NCI-H128 (cell line): ENCODE results near the gene HUNK.
"Not testable (repeated sequence)": the region's sequence is repeated elsewhere in the genome, so short reads cannot be mapped to it uniquely, and the experiment has no call there.

Experiments
- DNase-seq: peaks from one replicate; lab custom pipeline; 2025; ENCODE audit not compliant: unreplicated experiment; lab: John Stamatoyannopoulos, UW

Gene HUNK

DNA sequence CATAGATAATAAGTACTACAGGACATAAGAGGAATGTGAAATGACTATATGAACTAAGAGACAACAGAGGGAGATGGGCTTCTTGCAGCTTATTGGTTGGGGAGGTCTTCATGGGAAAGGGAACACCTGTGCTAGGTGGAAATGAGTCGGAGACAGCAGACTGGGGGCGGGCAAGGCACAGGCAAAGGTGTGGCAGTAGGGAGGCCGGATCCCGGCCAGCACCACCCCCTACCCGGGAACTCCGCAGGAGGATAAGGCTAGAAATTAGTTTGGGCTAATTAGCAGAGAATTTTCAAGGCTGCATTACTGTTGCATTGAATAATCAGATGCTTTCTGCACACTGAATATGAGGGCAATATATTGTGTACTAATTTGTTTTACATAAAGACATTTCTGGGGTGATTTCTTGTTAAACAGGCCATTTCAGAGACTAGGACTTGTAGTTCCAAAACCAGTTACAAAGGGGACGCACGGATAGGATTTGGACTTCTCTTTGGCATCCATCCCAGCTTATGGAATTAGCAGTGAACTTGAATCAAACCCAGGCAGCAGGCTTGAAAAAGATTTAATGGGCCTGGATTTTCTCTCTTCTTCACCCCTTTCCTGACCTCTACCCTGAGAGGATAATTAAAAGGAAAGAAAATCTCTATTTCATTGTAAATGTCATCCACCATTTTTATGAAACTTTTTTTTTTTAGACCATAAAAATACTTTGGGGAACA lies 2.2 kb upstream of the HUNK start:
- no peak for DNase-seq

GRCh38 chr21:31871371-31871770 lies 1.4 kb upstream of the HUNK start:
- not testable (repeated sequence) for DNase-seq

DNA sequence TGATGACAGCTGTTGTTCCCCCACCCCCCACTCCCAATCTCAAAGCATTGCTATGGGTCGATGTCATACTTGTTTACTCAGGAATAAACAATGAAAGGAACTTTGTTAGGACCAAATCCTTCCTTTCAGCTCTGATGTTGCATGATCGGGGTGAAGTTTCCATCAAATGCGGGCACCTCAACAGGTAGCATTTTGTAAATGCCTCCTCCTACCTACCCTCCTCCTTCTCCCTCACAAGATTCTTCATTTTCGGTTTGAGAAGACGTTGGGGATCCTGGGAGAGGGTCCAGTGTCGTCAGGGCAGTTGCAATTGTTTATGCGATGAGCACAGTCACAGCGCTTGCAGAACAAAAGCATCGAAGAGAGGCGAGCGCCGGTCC lies 758 bp upstream of the HUNK start:
- no peak for DNase-seq

- DNase-seq: no peak
These were observed 465 bp downstream of the HUNK start for GRCh38 chr21:31873275-31873695.

DNA sequence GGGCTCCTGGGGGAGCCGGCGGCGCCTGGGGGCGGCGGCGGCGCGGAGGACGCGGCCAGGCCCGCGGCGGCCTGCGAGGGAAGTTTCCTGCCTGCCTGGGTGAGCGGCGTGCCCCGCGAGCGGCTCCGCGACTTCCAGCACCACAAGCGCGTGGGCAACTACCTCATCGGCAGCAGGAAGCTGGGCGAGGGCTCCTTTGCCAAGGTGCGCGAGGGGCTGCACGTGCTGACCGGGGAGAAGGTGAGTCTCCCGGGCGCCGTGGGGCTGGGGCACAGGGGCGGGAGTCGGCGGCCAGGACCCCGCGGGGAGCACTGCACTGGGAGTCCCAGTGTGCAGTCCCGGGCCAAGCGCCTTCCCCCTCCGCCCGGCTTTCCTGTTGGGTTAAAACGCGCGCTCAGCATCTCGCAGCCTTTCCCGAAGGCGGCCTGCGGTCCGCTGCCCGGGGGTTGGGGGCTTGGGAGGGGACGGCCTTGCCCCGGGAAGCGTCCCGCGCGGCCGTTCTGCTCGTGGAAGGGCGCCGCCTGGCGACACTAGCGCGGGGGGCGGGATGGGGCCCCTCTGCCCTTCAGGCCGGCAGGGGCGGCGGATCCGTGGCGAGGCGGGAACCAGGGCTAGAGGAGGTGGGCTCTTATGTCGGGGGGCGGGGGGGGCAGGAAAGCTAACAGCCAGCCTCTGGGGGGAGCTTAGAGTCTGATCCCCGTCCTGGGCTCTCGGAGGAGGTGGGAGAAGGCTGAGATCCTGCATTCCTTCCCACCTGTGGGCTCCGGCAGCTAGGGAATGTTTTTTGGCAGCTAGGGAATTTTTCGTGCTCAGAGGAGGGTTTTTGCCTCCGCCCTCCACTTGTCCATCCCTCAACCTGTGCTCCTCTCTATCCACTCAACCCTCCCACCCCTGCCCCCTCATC lies 1.1 kb downstream of the HUNK start:
- DNase-seq: peak; percentile 13

DNA sequence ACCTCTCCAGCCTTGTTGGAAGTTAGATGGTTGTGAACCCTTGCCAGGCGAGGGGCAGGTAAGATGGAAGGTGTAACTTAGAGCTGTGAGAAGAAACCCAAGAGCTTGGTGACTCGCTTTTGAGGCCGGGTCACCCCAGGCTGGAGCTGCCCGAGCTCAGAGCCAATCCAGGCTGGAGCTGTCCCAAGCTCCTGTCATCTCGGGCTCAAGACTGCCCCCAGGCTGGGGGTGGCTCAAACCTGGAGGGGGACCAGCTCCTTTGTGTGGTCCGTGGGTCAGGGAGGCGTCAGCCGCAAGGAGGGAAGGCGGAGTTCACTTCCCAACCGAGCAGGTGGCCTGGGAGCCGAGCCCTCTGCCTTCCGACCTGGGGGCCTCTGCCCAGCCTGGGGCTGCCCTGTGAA lies 2.0 kb downstream of the HUNK start:
- no peak for DNase-seq

DNA sequence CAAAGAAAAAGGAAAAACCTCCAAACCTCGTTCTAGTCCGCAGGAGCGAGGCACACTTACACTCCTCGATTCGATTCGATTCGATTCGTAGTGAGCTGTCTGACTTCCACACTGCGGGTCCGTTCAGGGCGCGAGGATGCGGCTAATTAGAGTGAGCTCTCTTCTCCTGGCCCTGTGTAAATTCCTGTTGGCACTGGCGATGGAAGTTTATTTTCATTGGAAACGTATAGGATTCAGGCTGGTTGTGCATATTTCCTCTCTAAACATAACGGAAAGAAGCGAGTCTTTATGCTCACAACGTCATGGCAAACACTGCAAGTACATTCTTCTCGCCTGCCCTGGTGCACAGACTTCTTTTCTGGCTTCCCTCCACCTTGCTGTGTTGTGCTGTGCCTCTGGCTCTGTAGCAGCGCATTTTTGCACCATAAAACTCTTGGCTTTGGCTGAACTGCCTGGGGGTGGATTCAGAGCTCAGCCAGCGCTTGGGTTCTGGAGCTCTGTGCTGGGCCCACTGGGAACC lies 2.7 kb downstream of the HUNK start:
- DNase-seq: no peak

GRCh38 chr21:31877463-31877957 lies 4.7 kb downstream of the HUNK start:
- DNase-seq: no peak

DNA sequence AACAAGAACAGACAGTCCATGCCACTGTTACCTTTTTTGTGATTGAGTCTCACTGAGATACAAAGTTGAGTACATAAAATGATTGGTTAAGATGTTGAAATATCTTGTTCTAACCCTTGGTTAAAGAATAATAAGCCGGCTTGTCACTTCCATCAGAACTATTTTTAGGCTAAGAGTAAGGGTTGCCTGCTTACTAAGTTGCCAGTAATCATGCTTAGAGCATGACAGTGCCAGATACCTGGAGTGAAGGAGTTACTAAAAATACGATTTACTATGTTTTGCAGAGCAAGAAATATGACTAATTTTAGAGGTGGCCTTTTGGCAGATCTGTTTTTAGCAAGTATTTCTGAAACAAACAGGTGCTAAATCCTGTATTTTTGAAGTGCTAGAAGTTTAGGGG lies 6.0 kb downstream of the HUNK start:
- DNase-seq: no peak

GRCh38 chr21:31879241-31879650 lies 6.4 kb downstream of the HUNK start:
- DNase-seq: no peak

GRCh38 chr21:31879911-31880310 lies 7.1 kb downstream of the HUNK start:
- DNase-seq: no peak

GRCh38 chr21:31880816-31881215 lies 8.0 kb downstream of the HUNK start:
- DNase-seq: no peak

GRCh38 chr21:31882711-31883110 lies 9.9 kb downstream of the HUNK start:
- DNase-seq: no peak

GRCh38 chr21:31885146-31885545 lies 12.3 kb downstream of the HUNK start:
- DNase-seq: no peak

GRCh38 chr21:31886915-31887314 lies 14.1 kb downstream of the HUNK start:
- DNase-seq: no peak

DNA sequence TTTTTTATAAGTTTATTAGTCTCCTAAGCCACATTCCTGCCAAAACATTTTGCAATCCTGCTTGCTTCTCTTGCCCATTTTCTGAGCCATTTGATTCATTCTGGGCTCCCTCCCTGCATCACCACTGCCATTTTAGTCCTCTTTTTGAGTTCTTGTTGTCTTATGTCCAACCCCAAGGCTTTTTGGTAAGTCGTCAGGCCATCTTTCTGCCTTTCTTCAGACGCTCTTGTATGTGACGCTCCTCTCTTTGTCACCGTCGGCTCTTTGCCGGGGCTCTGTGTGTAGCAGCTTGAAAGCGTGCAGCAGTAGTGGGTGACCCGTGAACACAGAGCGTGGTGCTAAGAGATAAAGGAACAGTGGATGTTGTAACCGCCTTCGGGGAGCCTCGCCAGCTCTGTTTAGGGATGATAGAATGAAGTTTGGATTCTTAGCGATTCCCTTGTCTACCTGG lies 14.6 kb downstream of the HUNK start:
- no peak for DNase-seq

DNA sequence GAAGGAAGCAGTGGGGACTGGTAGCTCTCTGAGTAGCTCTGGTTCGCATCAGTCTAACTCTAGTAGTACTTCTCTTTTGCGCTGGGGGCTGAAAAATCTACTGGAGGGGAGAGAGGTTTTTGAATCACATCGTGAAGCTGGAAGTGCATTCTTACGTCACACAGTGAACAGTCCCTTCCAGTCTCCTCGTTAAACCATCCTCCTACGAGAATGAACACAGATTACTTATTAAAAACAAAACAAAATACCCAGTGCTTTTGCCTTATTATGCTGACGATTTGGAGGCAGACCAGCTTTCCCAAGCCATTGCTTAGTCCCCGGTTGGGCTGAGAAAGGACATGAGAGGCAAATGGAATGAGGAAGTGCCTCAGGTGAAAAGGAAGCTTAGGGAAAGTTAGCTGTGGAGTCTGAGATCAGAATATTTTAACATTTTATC lies 16.1 kb downstream of the HUNK start:
- DNase-seq: no peak

DNA sequence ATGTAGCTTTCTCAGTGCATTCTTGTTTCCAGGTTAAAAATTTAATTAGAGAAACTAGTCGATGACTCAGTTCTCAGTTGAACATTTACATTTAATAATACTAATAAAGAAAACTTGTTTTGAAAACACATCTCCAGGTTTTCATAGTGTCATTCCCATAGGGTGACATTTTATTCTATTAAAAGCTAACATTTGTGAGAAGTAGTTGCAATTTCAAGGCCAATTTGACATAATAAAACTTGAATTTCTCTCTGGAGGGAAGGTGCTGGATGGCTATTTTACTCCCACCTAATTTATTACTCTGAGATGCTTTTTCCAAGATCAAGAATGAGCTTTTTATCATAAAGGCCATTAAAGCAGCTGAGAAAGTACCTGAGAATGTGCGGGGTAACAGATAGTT lies 16.6 kb downstream of the HUNK start:
- no peak for DNase-seq

DNA sequence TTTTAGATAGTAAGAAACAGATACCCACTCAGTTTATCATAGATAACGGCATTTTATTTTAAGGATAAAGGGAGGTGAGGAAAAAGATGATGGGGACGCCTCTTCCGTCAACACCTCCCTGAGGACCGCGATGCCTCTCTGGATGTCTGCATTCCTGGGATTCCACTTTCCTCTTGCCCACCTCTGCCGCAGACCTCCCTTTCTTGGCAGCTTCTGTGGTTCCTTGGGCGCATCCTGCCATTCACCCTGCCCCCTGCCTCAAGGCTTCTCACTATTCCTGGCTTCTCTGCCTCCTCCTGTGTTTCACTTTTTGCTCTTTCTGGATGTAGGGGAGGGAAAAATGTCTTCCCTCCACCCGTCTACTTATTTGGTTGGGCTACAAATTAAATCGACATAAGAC lies 19.9 kb downstream of the HUNK start:
- DNase-seq: no peak

GRCh38 chr21:31893851-31894415 lies 21.1 kb downstream of the HUNK start:
- no peak for DNase-seq

DNA sequence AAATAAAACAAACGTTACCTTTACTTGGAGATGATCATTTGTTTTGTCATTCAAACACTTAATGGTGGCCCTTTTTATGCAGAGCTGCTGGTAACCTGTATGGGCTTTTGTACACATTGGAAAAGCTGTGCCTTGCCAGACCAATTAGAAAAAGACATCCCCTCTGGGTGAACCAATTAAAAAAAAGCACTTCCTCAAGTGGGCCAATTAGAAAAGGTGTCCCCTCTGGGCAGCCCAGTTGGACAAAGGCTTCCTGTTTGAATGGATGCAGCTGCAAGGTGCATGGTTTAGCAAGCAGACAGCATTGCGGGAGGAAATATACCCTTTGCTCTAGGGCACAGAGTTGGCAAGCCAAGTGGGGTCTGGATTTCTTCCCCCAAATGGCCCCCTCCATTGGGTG lies 21.6 kb downstream of the HUNK start:
- no peak for DNase-seq
